ENCODE results near the gene AHCTF1. TPM values are rescaled to one million over a fixed set of nuclear protein-coding genes. Genes with fewer than 3 reads are reported as not detected.
A peak's percentile ranks its signal among the peaks of the same experiment; 100 is the strongest.
"Not testable (repeated sequence)": the region's sequence is repeated elsewhere in the genome, so short reads cannot be mapped to it uniquely, and the experiment has no call there.

AHCTF1 gene
- total and polyA plus RNA-seq, 10 of the 15 experiments (the other 5 are each of a cell fraction or from before 2014, with no cell fraction given) = 3.4 to 45.5 (median 17.8) TPM

GRCh38 chr1:246820666-246821065, 111.1 kb downstream of the AHCTF1 start:
- Histone ChIP-seq H3K9me3 (replicated peaks; ENCODE audit: control insufficient read depth, insufficient read depth, low read length) (no peaks in the 10 kb centered on the region; the same call in 2 of the 3 replicates), H4K20me1 (ENCODE audit: control insufficient read depth, insufficient read depth) (no peaks in the 10 kb centered on the region), H3K4me3 (no peak overlapping the region), H3K79me2 (ENCODE audit: control insufficient read depth, insufficient read depth, low read length) (no peaks in the 10 kb centered on the region), H3K4me2 (ENCODE audit: control insufficient read depth, insufficient read depth) (no peak overlapping the region), H3K9ac (ENCODE audit: control insufficient read depth, insufficient read depth, low read length) (no peak overlapping the region), H3K36me3 (ENCODE audit: control insufficient read depth in 2 of 2, insufficient read depth in 2 of 2, low read length in 1 of 2) (no peaks in the 10 kb centered on the region), H3K27ac (ENCODE audit: control insufficient read depth, insufficient read depth) (no peak overlapping the region), H3K27me3 (replicated peaks in 1 of 2; ENCODE audit: control insufficient read depth in 2 of 2, insufficient read depth in 2 of 2, low read length in 1 of 2) (no peaks in the 10 kb centered on the region), H2AFZ (ENCODE audit: control insufficient read depth, low read depth, low read length) (no peak overlapping the region), H3K4me1 (ENCODE audit: control insufficient read depth, insufficient read depth, low read length) (no peaks in the 10 kb centered on the region)
- ATAC-seq = no peak
- ChIA-PET POLR2A (no interaction called here), RAD21 (ENCODE audit: unreplicated experiment) (no interaction called here), SMC1A (ENCODE audit: uncharacterized antibody, unreplicated experiment) (interaction anchor here (0.9 kb wide), 1 partner anchor 14 kb away, joined by 3 read pairs; no protein-coding TSS in a partner anchor), CTCF (no interaction called here)
- in situ Hi-C loops (cut with MboI) (no loop called here), intact Hi-C loops (cut with micrococcal nuclease; ENCODE audit: unreplicated experiment) (no loop called here)
- no peak for FAIRE-seq
- no peak for DNase-seq (ENCODE audit: low read depth, low spot score)
- 55% methylated on average over 7 of the region's 7 CpGs for WGBS (ENCODE audit: insufficient coverage, insufficient replicate concordance, low lambda C conversion rate, missing lambda C conversion rate)
- BruUV-seq (replicated peaks) = no TSS peak
- TF ChIP-seq POU2F2 (IDR thresholded peaks at IDR 0.05; ENCODE audit: borderline replicate concordance, low read depth, low read length) (no peak), ATF7 (IDR thresholded peaks at IDR 0.05; ENCODE audit: low read depth) (no peak), HDAC6 (IDR thresholded peaks at IDR 0.05; ENCODE audit: unreplicated experiment) (no peak), RCOR1 (conservative IDR thresholded peaks at IDR 0.05; ENCODE audit: low read depth, low read length) (no peak), MEF2A (IDR thresholded peaks at IDR 0.05; ENCODE audit: insufficient read depth, low read depth, low read length) (no peak), ZSCAN29 (IDR thresholded peaks at IDR 0.05) (no peak), MYC (IDR thresholded peaks at IDR 0.05; ENCODE audit: insufficient read depth, insufficient read length, insufficient replicate concordance, low read length, severe bottlenecking) (no peak), RFX5 (IDR thresholded peaks at IDR 0.05; ENCODE audit: low read depth, low read length) (no peak), ZNF217 (IDR thresholded peaks at IDR 0.05) (no peak), RELB (IDR thresholded peaks at IDR 0.05; ENCODE audit: low read depth) (no peak), YBX1 (IDR thresholded peaks at IDR 0.05) (no peak), MLLT1 (IDR thresholded peaks at IDR 0.05) (no peak)

GRCh38 chr1:246817778-246818177, 114.0 kb downstream of the AHCTF1 start:
- SMC1A ChIA-PET (ENCODE audit: uncharacterized antibody, unreplicated experiment); H3K4me2 ChIP-seq (ENCODE audit: control insufficient read depth, insufficient read depth); H3K27me3 ChIP-seq (replicated peaks in 1 of 2; ENCODE audit: control insufficient read depth in 2 of 2, insufficient read depth in 2 of 2, low read length in 1 of 2); RAD21 ChIA-PET (ENCODE audit: unreplicated experiment); BruUV-seq (replicated peaks); H3K27ac ChIP-seq (ENCODE audit: control insufficient read depth, insufficient read depth); H3K79me2 ChIP-seq (ENCODE audit: control insufficient read depth, insufficient read depth, low read length); H2AFZ ChIP-seq (ENCODE audit: control insufficient read depth, low read depth, low read length); H3K36me3 ChIP-seq (ENCODE audit: control insufficient read depth in 2 of 2, insufficient read depth in 2 of 2, low read length in 1 of 2); H4K20me1 ChIP-seq (ENCODE audit: control insufficient read depth, insufficient read depth); intact Hi-C loops (cut with micrococcal nuclease; ENCODE audit: unreplicated experiment); H3K9me3 ChIP-seq (replicated peaks; ENCODE audit: control insufficient read depth, insufficient read depth, low read length); POLR2A ChIA-PET; DNase-seq (ENCODE audit: low read depth, low spot score); H3K4me3 ChIP-seq; in situ Hi-C loops (cut with MboI); H3K4me1 ChIP-seq (ENCODE audit: control insufficient read depth, insufficient read depth, low read length); ATAC-seq; CTCF ChIA-PET; H3K9ac ChIP-seq (ENCODE audit: control insufficient read depth, insufficient read depth, low read length): not testable (repeated sequence)
- FAIRE-seq = peak; percentile 98
- WGBS (ENCODE audit: insufficient coverage, insufficient replicate concordance, low lambda C conversion rate, missing lambda C conversion rate) = 21% methylated on average over 3 of the region's 9 CpGs
